Omental fat pad (tissue), 4 donors: ENCODE measurements around the gene DNAJB12. TPM values are rescaled to one million over a fixed set of nuclear protein-coding genes. Genes with fewer than 3 reads are reported as not detected.

Experiments used
- ATAC-seq: fragments of 150-250 bp; one replicate; pipeline ENCODE4 v1.9.1; 2016; ENCODE audit warnings: mild to moderate bottlenecking, moderate library complexity; ENCODE audit not compliant: low FRiP score
- DNase-seq: peaks from one replicate; pipeline ENCODE4 v3.0.0-alpha.2; 2019; ENCODE audit warnings: low spot score
- total RNA-seq, 4 donors: library from RNA; depleted of rRNA; stranded (reverse); fragments of >200 nt; gene quantifications; one replicate each; pipeline ENCODE4 v1.1.0, GENCODE V29; 2016
- TF ChIP-seq, protein P1 (sequence below), 3 donors: fragments of 450-650 bp; IDR thresholded peaks; one replicate each; pipeline ENCODE4 v1.5.1; 2016 to 2017; ENCODE audit warnings: antibody characterized with exemption in 3 of 3, mild to moderate bottlenecking in 3 of 3, moderate library complexity in 2 of 3

The DNAJB12 gene
- total RNA-seq, 4 donors from 2014 or later, result 35.0 to 41.1 (median 36.5) TPM

GRCh38 chr10:72370201-72370722 lies 15.5 kb upstream of the DNAJB12 start:
- no peak for DNase-seq
- TF ChIP-seq, protein P1, sequence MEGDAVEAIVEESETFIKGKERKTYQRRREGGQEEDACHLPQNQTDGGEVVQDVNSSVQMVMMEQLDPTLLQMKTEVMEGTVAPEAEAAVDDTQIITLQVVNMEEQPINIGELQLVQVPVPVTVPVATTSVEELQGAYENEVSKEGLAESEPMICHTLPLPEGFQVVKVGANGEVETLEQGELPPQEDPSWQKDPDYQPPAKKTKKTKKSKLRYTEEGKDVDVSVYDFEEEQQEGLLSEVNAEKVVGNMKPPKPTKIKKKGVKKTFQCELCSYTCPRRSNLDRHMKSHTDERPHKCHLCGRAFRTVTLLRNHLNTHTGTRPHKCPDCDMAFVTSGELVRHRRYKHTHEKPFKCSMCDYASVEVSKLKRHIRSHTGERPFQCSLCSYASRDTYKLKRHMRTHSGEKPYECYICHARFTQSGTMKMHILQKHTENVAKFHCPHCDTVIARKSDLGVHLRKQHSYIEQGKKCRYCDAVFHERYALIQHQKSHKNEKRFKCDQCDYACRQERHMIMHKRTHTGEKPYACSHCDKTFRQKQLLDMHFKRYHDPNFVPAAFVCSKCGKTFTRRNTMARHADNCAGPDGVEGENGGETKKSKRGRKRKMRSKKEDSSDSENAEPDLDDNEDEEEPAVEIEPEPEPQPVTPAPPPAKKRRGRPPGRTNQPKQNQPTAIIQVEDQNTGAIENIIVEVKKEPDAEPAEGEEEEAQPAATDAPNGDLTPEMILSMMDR (IDR thresholded peaks at IDR 0.05), result no peak
- ATAC-seq, result no peak

DNA sequence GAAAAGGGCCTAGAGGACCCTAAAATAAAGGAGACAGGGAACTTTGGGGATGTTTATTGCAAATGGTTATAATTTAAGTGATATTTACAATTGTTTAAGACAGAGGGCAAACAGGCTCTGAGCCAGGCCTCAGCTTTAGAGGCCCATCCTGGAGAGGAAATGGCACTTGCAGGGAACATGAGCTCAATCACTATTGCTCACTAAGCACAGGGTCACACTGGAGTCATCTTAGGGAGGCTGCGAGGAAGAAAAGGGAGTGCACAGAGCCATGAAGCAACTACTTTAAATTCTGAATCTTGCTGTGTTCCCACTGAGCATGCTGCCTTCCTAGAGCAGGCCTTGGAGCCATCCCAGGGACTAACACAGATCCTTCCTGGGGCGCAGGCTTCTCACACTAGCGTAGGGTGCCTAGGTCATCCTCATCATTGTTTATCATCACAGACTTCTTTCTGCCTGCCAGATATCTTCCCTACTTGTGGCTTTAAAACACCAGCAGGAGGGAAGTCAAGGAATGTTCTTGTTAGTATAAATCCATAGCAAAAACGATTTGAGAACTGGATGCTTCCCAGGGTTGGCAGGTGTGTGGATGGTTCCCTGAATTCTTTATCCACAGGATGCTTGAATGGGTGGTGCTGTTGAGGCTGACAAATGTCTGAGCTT lies 12.7 kb upstream of the DNAJB12 start:
- ATAC-seq (no peak), DNase-seq (no peak)
- TF ChIP-seq, protein P1 (IDR thresholded peaks at IDR 0.05), result no peak

- DNase-seq (no peak), ATAC-seq (no peak)
- TF ChIP-seq, protein P1 (IDR thresholded peaks at IDR 0.05), result no peak
Measured at GRCh38 chr10:72365106-72365895, 10.6 kb upstream of the DNAJB12 start.

DNA sequence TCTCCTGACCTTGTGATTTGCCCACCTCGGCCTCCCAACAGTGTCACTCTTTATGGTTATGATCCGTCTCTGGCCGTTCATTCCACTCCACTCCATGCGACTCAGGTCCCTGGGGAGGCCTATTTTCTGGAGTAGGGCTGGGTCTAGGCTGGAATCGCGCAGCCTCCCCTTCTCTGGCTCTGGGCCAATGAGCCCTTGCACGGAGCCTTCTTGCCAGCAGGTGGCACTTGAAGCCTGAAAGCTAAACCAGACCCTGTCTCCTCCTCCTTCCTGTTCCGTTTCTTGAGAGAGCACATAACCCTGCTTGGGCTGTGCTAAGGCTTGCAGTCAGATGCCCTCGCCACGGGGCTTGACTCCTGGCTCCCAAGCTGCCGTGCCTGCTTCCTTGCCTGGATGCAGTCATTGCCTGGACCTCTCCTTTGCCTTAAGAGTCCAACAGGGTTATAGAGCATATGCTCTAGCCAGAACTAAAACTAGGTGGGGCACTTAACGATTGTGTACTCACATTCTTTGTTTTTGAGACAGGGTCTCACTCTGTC lies 9.6 kb upstream of the DNAJB12 start:
- ATAC-seq (peak; percentile 88), DNase-seq (peak; percentile 87)
- TF ChIP-seq, protein P1 (IDR thresholded peaks at IDR 0.05), result peak in 1 of 3 donors; percentile 76

GRCh38 chr10:72356987-72357386 lies 2.3 kb upstream of the DNAJB12 start:
- DNase-seq, result no peak
- TF ChIP-seq, protein P1 (IDR thresholded peaks at IDR 0.05), result no peak
- ATAC-seq, result no peak

GRCh38 chr10:72356115-72356514 lies 1.4 kb upstream of the DNAJB12 start:
- TF ChIP-seq, protein P1 (IDR thresholded peaks at IDR 0.05), result no peak
- DNase-seq, result no peak
- ATAC-seq, result no peak
